HUES6 (cell line): ENCODE results near the gene COX5A.
A peak's percentile ranks its signal among the peaks of the same experiment; 100 is the strongest.
"Not testable (repeated sequence)": the region's sequence is repeated elsewhere in the genome, so short reads cannot be mapped to it uniquely, and the experiment has no call there.

ENCODE experiments used
- H3K27ac ChIP-seq: 2 replicates; pipeline ENCODE4 v1.7.0; 2013; ENCODE audit warnings: low read depth, mild to moderate bottlenecking, low read length, inconsistent platforms
- H3K27me3 ChIP-seq: 2 replicates; pipeline ENCODE4 v1.6.1; 2013; ENCODE audit warnings: low read length; ENCODE audit not compliant: control insufficient read depth, insufficient read depth
- H3K36me3 ChIP-seq: 2 replicates; pipeline ENCODE4 v1.6.1; 2013; ENCODE audit warnings: low read length; ENCODE audit not compliant: control insufficient read depth, insufficient read depth
- H3K4me1 ChIP-seq: 2 replicates; pipeline ENCODE4 v1.6.1; 2013; ENCODE audit warnings: low read length; ENCODE audit not compliant: control insufficient read depth, insufficient read depth
- H3K4me3 ChIP-seq: 2 replicates; pipeline ENCODE4 v1.5.1; 2013; ENCODE audit warnings: low read depth, low read length
- H3K9ac ChIP-seq: one replicate; pipeline ENCODE4 v1.6.1; 2013; ENCODE audit warnings: mild to moderate bottlenecking, low read length
- H3K9me3 ChIP-seq: 2 replicates; pipeline ENCODE4 v1.6.1; 2013; ENCODE audit warnings: low read depth, low read length; ENCODE audit not compliant: control insufficient read depth, insufficient read depth

COX5A gene

GRCh38 chr15:74955017-74955416 lies 17.1 kb upstream of the COX5A start:
- Histone ChIP-seq H3K4me3 (peak overlapping the region; percentile 69), H3K9me3 (no peaks in the 10 kb centered on the region), H3K27ac (no peak overlapping the region), H3K27me3 (peaks cover 44% of the 10 kb centered on the region), H3K36me3 (no peaks in the 10 kb centered on the region), H3K4me1 (peaks cover 45% of the 10 kb centered on the region), H3K9ac (peak overlapping the region; percentile 14)

DNA sequence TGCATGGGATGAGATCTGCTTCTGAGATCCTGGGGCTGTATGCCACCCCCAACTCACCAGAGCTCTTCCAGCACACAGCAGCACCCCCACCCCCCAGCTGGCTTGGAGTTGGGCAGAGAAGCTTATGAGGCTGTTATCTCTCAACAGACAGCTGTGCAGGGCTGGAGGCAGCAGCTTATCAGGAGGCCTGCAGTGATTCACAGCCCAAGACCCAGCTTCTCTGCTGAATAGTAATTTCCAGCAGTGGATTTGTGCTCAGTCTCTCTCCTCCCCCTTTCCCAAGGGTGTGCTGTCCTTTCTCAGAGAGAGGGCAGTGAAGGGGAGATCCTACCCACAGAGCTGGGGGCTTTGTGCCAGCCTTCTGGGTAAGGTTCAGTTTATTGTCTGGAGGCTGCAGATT lies 16.6 kb upstream of the COX5A start:
- no peaks in the 10 kb centered on the region for H3K9me3 ChIP-seq
- peak overlapping the region; percentile 69 for H3K4me3 ChIP-seq
- H3K36me3 ChIP-seq: no peaks in the 10 kb centered on the region
- peak overlapping the region; percentile 14 for H3K9ac ChIP-seq
- H3K4me1 ChIP-seq: peaks cover 41% of the 10 kb centered on the region
- no peak overlapping the region for H3K27ac ChIP-seq
- H3K27me3 ChIP-seq: peaks cover 39% of the 10 kb centered on the region

- H3K27ac ChIP-seq: no peak overlapping the region
- peaks cover 31% of the 10 kb centered on the region for H3K4me1 ChIP-seq
- H3K27me3 ChIP-seq: peaks cover 14% of the 10 kb centered on the region
These were observed 13.1 kb upstream of the COX5A start for GRCh38 chr15:74951006-74951405.

DNA sequence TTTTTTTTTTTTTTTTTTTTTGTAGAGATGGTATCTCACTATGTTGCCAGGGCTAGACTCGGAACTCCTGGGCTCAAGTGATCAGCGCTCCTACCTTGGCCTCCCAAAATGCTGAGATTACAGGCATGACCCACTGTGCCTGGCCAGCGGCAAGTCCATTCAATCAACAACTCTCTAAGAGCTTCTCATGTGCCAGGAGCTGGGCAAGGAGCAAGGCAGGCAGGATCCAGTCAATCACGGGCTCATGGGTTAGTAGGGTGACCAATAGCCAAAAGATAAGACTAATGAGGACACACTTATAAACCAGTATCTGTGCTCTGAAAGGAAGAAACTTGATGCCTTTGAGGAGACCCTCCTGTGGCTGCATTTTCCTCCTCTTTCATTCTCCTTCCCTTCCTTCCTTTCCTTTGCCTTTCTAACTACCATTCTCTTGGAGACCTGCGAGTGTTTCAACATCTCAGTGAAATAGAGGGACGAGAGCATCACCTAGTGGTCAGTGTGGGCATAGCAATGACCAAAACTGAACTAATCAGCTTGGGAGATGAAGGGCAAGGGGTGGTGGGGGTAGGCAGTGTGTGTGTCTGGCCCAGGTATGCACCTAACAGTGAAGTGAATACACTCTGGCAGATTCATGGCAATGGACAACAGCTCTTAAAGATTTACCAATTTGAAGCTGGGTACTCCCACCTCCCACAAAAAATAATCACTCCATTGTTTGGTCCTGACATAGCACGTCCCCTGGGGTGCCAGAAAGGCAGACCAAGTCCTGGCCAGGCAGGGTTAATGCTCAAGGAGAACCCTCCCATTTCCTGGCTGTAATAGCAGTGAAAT lies 12.4 kb upstream of the COX5A start:
- Histone ChIP-seq H3K4me3 (no peak overlapping the region), H3K36me3 (no peaks in the 10 kb centered on the region), H3K27ac (no peak overlapping the region), H3K4me1 (peaks cover 24% of the 10 kb centered on the region), H3K9me3 (no peaks in the 10 kb centered on the region), H3K9ac (no peak overlapping the region), H3K27me3 (peaks cover 6% of the 10 kb centered on the region)

More at GRCh38 chr15:74951006-74951405, 13.1 kb upstream of the COX5A start:
- no peaks in the 10 kb centered on the region for H3K9me3 ChIP-seq
- no peak overlapping the region for H3K9ac ChIP-seq
- H3K4me3 ChIP-seq: no peak overlapping the region
- no peaks in the 10 kb centered on the region for H3K36me3 ChIP-seq

DNA sequence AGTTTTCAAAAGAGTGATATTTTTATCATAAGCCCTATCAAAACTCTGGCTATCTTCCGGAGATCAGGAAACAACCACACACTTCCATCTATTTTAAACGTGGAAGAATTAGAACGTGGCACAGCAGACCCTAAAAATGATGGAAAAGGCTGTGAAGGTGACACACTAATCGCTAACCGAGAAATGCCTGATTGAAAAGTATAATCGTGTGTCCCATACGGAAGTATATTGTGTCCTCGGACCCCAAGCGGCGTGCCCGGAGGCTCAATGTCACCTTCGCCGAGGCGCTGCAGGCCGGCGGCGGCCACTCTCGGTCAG lies 642 bp downstream of the COX5A start:
- Histone ChIP-seq H3K9ac (peak overlapping the region; percentile 94), H3K9me3 (no peaks in the 10 kb centered on the region), H3K4me1 (no peaks in the 10 kb centered on the region), H3K27me3 (no peaks in the 10 kb centered on the region), H3K36me3 (peaks cover 8% of the 10 kb centered on the region; the same call in 1 of the 2 replicates), H3K4me3 (peak overlapping the region; percentile 84), H3K27ac (peak overlapping the region; percentile 95)

GRCh38 chr15:74935193-74935592 lies 2.7 kb downstream of the COX5A start:
- not testable (repeated sequence) for H3K4me3 ChIP-seq

GRCh38 chr15:74933573-74933972 lies 4.3 kb downstream of the COX5A start:
- Histone ChIP-seq H3K9ac (no peak overlapping the region), H3K4me3 (no peak overlapping the region), H3K4me1 (no peaks in the 10 kb centered on the region)

More at GRCh38 chr15:74935193-74935592, 2.7 kb downstream of the COX5A start:
- peaks cover 13% of the 10 kb centered on the region for H3K36me3 ChIP-seq
- not testable (repeated sequence) for H3K9ac ChIP-seq, H3K27me3 ChIP-seq, H3K9me3 ChIP-seq, H3K4me1 ChIP-seq, H3K27ac ChIP-seq

DNA sequence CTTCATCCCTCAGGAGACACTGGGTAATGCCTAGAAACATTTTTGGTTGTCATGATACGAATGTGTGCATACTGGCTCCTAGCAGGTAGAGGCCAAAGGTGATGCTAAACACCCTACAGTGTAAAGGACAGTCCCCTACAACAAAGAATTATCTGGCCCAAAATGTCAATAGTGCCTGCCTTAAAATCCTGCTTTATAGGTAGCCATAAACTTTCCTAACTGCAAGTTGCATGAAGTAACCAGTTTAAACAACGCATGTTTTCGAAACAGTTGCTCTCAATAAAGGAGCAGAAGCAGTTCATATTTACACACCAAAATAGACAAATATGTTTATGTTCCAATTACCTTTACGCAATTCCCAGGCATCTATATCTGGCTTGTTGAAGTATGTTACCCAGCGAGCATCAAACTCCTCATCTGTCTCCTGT lies 9.1 kb downstream of the COX5A start:
- Histone ChIP-seq H3K36me3 (peaks cover 57% of the 10 kb centered on the region), H3K9me3 (no peaks in the 10 kb centered on the region), H3K27ac (no peak overlapping the region), H3K27me3 (no peaks in the 10 kb centered on the region), H3K9ac (no peak overlapping the region), H3K4me3 (no peak overlapping the region), H3K4me1 (no peaks in the 10 kb centered on the region)

More at GRCh38 chr15:74933573-74933972, 4.3 kb downstream of the COX5A start:
- peaks cover 24% of the 10 kb centered on the region for H3K36me3 ChIP-seq
- H3K9me3 ChIP-seq: no peaks in the 10 kb centered on the region
- no peaks in the 10 kb centered on the region for H3K27me3 ChIP-seq
- H3K27ac ChIP-seq: no peak overlapping the region

- Histone ChIP-seq H3K4me1 (no peaks in the 10 kb centered on the region), H3K9ac (no peak overlapping the region), H3K4me3 (no peak overlapping the region), H3K27me3 (no peaks in the 10 kb centered on the region), H3K9me3 (no peaks in the 10 kb centered on the region), H3K27ac (no peak overlapping the region), H3K36me3 (peaks cover 85% of the 10 kb centered on the region)
These were observed 13.3 kb downstream of the COX5A start for GRCh38 chr15:74924525-74924924.

DNA sequence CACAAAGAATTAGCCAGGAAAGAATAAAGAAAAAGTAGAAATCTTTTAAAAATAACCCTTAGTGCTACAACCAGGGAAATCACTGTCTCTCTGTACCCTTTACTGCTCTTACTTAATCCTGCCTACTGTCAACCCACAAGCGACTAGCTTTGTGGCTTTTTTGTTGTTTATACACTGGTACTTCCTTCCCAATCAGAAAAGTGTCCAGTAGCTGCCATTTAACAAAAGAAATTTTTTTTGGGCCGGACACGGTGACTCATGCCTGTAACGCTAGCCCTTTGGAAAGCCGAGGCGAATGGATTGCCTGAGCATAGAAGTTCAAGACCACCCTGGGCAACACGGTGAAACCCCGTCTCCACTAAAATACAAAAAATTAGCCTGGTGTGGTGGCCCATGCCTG lies 17.4 kb downstream of the COX5A start:
- H3K27me3 ChIP-seq: no peaks in the 10 kb centered on the region
- no peaks in the 10 kb centered on the region for H3K4me1 ChIP-seq
- H3K9me3 ChIP-seq: no peaks in the 10 kb centered on the region
- H3K27ac ChIP-seq: no peak overlapping the region
- H3K36me3 ChIP-seq: peaks cover 92% of the 10 kb centered on the region
- H3K9ac ChIP-seq: no peak overlapping the region
- H3K4me3 ChIP-seq: no peak overlapping the region

DNA sequence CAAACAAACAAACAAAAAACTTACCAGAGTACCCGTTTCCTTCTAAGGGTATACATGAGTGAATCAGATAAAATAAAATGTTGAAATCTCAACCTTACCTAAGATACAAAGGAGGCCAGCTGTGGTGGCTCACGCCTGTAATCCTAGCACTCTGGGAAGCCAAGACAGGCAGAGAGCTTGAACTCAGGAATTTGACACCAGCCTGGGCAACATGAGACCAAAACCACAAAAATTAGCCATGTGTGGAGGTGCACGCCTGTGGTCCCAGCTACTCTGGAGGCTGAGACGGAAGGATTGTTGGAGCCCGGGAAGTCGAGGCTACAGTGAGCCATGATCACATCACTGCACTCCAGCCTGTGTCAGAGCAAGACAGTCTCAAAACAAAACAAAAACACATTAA lies 20.2 kb downstream of the COX5A start:
- H3K4me3 ChIP-seq: no peak overlapping the region
- H3K9me3 ChIP-seq: no peaks in the 10 kb centered on the region
- H3K36me3 ChIP-seq: peaks cover 89% of the 10 kb centered on the region
- no peaks in the 10 kb centered on the region for H3K4me1 ChIP-seq
- H3K9ac ChIP-seq: no peak overlapping the region
- no peak overlapping the region for H3K27ac ChIP-seq
- H3K27me3 ChIP-seq: no peaks in the 10 kb centered on the region
